Karpas-422 (cell line): ENCODE results near the gene OMA1. TPM values are rescaled to one million over a fixed set of nuclear protein-coding genes. Genes with fewer than 3 reads are reported as not detected.

Experiments
- DNase-seq: peaks from one replicate; pipeline ENCODE4 v3.0.0-alpha.2; 2015
- H2AFZ ChIP-seq: fragments of 200-600 bp; sonication (generic); 2 replicates; pipeline ENCODE4 v1.6.1; 2014; ENCODE audit warnings: antibody characterized with exemption, low read length, mixed read lengths
- H3K27ac ChIP-seq: fragments of 200-600 bp; sonication (generic); 2 replicates; pipeline ENCODE4 v1.5.1; 2014; ENCODE audit warnings: mild to moderate bottlenecking, low read length, moderate library complexity
- H3K27me3 ChIP-seq: fragments of 200-600 bp; sonication (generic); 2 replicates; pipeline ENCODE4 v1.6.1; 2014; ENCODE audit warnings: low read length, mixed read lengths
- H3K36me3 ChIP-seq: fragments of 200-600 bp; sonication (generic); 2 replicates; pipeline ENCODE4 v1.6.1; 2014; ENCODE audit warnings: low read length, mixed read lengths; ENCODE audit not compliant: insufficient read depth
- H3K4me1 ChIP-seq: fragments of 200-600 bp; sonication (generic); 2 replicates; pipeline ENCODE4 v1.6.1; 2014; ENCODE audit warnings: mild to moderate bottlenecking, low read length, mixed read lengths
- H3K4me2 ChIP-seq: fragments of 200-600 bp; sonication (generic); 2 replicates; pipeline ENCODE4 v1.6.1; 2014; ENCODE audit warnings: low read length, low read depth, mild to moderate bottlenecking; ENCODE audit not compliant: poor library complexity, severe bottlenecking
- H3K4me3 ChIP-seq: fragments of 200-600 bp; sonication (generic); 2 replicates; pipeline ENCODE4 v1.5.1; 2014; ENCODE audit warnings: mild to moderate bottlenecking, antibody characterized with exemption, low read length, mixed read lengths
- H3K79me2 ChIP-seq: fragments of 200-600 bp; sonication (generic); 2 replicates; pipeline ENCODE4 v1.6.1; 2014; ENCODE audit warnings: mild to moderate bottlenecking, low read length, mixed read lengths
- H3K9ac ChIP-seq: fragments of 200-600 bp; sonication (generic); 2 replicates; pipeline ENCODE4 v1.6.0; 2014; ENCODE audit warnings: low read length
- H3K9me2 ChIP-seq: fragments of 200-600 bp; sonication (generic), shearing (Covaris generic); replicated peaks from 2 replicates; pipeline ENCODE4 v1.6.0; 2014; ENCODE audit warnings: mild to moderate bottlenecking, low read length, moderate library complexity; ENCODE audit not compliant: insufficient read depth
- H3K9me3 ChIP-seq: fragments of 300-700, 200-600 bp; sonication (generic); 2 replicates; pipeline ENCODE4 v1.6.1; 2014; ENCODE audit warnings: low read length, mixed read lengths
- H4K20me1 ChIP-seq: fragments of 200-600 bp; sonication (generic); 2 replicates; pipeline ENCODE4 v1.6.1; 2014; ENCODE audit warnings: mild to moderate bottlenecking, antibody characterized with exemption, low read length, low read depth; ENCODE audit not compliant: insufficient read depth
- total RNA-seq: library from RNA; depleted of rRNA; stranded (reverse); fragments of >200 nt; shearing (Covaris generic); gene quantifications from 2 replicates; pipeline ENCODE4 v1.2.3, GENCODE V29; 2014; ENCODE audit warnings: low replicate concordance

The OMA1 gene
- total RNA-seq, 1 experiment from 2014 or later, result 116 TPM

DNA sequence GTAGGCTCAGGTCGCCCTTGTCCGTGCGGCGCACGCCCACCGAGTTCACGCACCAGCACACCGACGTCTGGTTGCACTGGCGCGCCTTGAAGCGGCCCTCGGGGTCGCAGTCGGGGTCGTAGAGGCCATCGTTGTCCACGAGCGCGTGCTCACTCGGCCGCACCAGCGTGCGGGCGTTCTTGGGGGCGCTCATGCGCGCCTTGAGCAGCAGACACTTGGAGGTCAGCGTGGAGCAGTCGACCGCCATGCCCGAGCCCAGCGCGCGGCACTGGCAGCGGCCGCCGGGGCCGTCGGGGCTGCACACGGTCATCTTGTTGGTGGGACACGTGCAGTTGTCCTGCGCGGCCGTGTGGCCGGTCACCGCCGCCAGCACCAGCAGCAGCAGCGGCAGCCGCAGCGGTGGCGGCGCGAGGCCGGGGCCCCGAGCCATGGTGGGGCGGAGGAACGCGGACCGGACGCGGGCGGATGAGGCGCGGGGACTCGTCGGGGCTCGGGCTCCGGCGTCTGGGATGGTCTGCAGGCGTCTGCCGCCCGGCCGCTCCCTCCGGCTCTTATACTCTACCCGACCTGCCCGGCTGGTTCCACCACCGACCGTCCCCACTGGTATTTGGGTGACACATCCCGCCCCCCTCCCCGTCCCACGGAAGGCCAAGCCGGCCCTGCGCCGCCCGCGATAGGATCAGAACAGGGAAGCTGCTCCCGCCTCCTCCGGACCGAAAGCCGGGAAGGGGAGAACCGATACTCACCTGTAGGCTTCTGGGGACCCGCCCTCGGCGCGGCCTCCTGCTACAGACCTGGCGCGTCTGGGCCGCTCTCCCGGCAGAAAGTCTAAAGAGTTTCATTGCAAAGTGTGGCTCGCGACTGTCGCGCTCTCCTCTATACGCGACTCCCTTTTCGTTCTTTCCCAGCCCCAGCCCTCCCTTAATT is 30.5 kb upstream of the OMA1 start, which contains the start of gene TACSTD2:
TSS of gene TACSTD2 (minus strand) at position 526 of the 927 bp plus-strand sequence. CDS start at position 430, 96 bp downstream.
- Histone ChIP-seq H3K79me2 (no peaks in the 10 kb centered on the region), H2AFZ (no peak within 1 kb of the TSS)

GRCh38 chr1:58576325-58576726 is 29.8 kb upstream of the OMA1 start:
- Histone ChIP-seq H3K79me2 (no peaks in the 10 kb centered on the region), H3K9me2 (no peaks in the 10 kb centered on the region), H3K4me3 (no peak overlapping the region), H3K9ac (no peak overlapping the region), H3K9me3 (no peaks in the 10 kb centered on the region), H3K27me3 (no peaks in the 10 kb centered on the region), H3K4me2 (no peak overlapping the region), H3K4me1 (no peaks in the 10 kb centered on the region), H4K20me1 (no peaks in the 10 kb centered on the region), H3K36me3 (no peaks in the 10 kb centered on the region), H2AFZ (no peak overlapping the region), H3K27ac (no peak overlapping the region)
- no peak for DNase-seq

More for the DNA sequence above, 30.5 kb upstream of the OMA1 start, which contains the start of gene TACSTD2:
- Histone ChIP-seq H3K4me2 (no peak within 1 kb of the TSS), H3K27me3 (no peaks in the 10 kb centered on the region), H3K4me3 (no peak within 1 kb of the TSS), H3K36me3 (no peaks in the 10 kb centered on the region), H3K27ac (no peak within 1 kb of the TSS), H3K9me2 (no peaks in the 10 kb centered on the region), H3K9me3 (no peaks in the 10 kb centered on the region), H3K4me1 (no peaks in the 10 kb centered on the region), H4K20me1 (no peaks in the 10 kb centered on the region), H3K9ac (no peak within 1 kb of the TSS)
- DNase-seq, result no peak

DNA sequence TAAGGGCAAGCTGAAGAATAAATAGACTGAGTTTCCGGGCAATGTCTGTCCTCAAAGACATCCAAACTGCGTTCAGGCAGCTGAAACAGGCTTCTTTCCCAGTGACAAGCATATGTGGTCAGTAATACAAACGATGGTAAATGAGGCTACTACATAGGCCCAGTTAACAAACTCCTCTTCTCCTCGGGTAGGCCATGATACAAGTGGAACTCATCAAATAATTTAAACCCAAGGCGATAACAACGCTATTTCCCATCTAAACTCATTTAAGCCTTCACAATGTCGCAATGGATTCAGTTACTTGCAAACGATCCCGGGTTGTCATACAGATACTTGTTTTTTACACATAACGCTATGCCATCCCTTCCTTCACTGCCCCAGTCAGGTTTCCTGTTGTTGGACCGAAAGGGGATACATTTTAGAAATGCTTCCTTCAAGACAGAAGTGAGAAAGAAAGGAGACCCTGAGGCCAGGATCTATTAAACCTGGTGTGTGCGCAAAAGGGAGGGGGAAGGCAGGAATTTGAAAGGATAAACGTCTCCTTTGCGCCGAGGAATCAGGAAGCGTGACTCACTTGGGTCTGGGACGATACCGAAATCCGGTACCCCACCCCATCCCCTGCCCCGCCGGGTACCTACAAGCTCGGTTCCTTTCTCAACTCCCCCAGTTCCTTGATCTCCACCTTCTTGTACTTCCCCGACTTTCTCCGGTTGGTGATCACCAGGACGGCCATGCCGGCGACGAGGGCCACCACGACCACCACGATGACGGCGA is 29.2 kb upstream of the OMA1 start:
- Histone ChIP-seq H3K4me1 (no peaks in the 10 kb centered on the region), H3K4me2 (no peak overlapping the region), H4K20me1 (no peaks in the 10 kb centered on the region), H2AFZ (no peak overlapping the region), H3K9me2 (no peaks in the 10 kb centered on the region), H3K9ac (no peak overlapping the region), H3K27me3 (no peaks in the 10 kb centered on the region), H3K4me3 (no peak overlapping the region), H3K36me3 (no peaks in the 10 kb centered on the region), H3K79me2 (no peaks in the 10 kb centered on the region), H3K27ac (no peak overlapping the region), H3K9me3 (no peaks in the 10 kb centered on the region)
- no peak for DNase-seq

DNA sequence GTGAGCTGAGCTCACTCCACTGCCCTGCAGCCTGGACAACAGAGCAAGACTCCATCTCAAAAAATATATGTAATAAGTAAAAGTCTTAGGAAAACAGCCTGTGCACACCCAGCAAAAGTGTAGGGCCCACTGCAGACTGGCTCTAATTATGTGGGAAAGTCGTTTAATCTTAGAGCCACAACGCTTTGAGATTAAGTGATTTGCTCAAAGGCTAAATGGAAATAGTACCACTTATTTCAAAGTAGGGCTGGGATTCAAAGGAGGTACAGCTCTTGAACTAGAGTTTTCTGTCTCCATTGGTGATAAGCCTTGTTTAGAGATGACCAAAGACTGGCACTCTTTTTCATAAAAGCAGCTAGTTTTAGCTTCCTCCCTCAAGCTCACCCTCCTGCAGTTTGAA is 28.3 kb upstream of the OMA1 start:
- Histone ChIP-seq H3K4me2 (no peak overlapping the region), H3K27ac (no peak overlapping the region), H3K4me3 (no peak overlapping the region), H3K27me3 (no peaks in the 10 kb centered on the region), H3K9ac (no peak overlapping the region), H3K36me3 (no peaks in the 10 kb centered on the region), H3K9me3 (no peaks in the 10 kb centered on the region), H3K9me2 (no peaks in the 10 kb centered on the region), H3K79me2 (no peaks in the 10 kb centered on the region), H3K4me1 (no peaks in the 10 kb centered on the region), H4K20me1 (no peaks in the 10 kb centered on the region), H2AFZ (no peak overlapping the region)
- DNase-seq, result no peak

DNA sequence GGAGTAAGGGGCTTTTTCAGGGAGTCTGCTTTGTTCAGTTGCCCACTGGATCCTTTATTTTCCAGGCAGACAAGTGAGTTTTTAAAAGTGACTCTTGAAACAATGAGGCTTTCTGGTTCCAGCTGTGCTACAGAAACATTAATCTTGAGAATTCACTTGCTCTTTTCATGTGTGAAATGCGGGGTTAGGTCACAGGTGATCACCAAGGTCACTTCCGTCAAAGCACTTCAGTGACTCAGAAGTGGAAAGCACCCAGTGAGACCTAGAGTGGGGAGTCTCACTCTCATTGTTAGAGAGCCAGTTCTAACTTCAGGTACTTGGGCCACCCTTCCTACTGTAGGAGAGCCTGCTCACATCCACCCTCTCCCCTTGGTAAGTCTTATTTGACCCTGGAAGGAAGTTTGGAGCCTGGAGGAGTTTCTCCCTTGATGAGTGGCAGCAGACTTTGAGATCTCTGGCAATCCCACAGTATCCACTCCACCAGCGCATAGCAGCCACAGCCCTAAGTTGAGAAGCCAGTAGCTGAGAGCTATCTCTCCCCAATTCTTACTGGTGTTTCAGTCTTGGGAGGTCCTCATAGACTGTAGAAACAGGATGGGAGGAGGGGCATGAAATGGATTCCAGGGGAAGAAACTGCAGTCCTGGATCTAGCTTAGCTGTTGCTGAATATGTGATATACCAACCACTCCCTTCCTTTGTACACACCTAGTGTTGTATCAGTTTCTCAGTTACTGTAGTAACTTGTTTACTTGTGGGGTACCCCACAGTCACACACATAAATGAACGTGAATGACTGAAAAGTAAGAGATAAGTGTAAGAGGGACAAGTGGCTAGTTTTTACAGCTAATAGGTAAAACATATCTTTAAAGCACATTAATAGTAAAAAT is 27.4 kb upstream of the OMA1 start:
- DNase-seq, result no peak

GRCh38 chr1:58573138-58573537 is 26.6 kb upstream of the OMA1 start:
- no peaks in the 10 kb centered on the region for H3K79me2 ChIP-seq
- no peaks in the 10 kb centered on the region for H3K36me3 ChIP-seq
- H4K20me1 ChIP-seq, result no peaks in the 10 kb centered on the region
- no peaks in the 10 kb centered on the region for H3K9me3 ChIP-seq
- H3K27ac ChIP-seq, result no peak overlapping the region
- no peak overlapping the region for H2AFZ ChIP-seq
- H3K27me3 ChIP-seq, result no peaks in the 10 kb centered on the region
- no peak overlapping the region for H3K4me2 ChIP-seq
- DNase-seq, result no peak
- H3K4me3 ChIP-seq, result no peak overlapping the region
- H3K4me1 ChIP-seq, result no peaks in the 10 kb centered on the region
- no peak overlapping the region for H3K9ac ChIP-seq
- no peaks in the 10 kb centered on the region for H3K9me2 ChIP-seq

More for the DNA sequence above, 27.4 kb upstream of the OMA1 start:
- H3K4me2 ChIP-seq, result no peak overlapping the region
- no peaks in the 10 kb centered on the region for H3K36me3 ChIP-seq
- H3K9me3 ChIP-seq, result no peaks in the 10 kb centered on the region
- H3K9me2 ChIP-seq, result no peaks in the 10 kb centered on the region
- H3K27ac ChIP-seq, result no peak overlapping the region
- no peak overlapping the region for H2AFZ ChIP-seq
- H3K4me1 ChIP-seq, result no peaks in the 10 kb centered on the region
- H4K20me1 ChIP-seq, result no peaks in the 10 kb centered on the region
- no peaks in the 10 kb centered on the region for H3K27me3 ChIP-seq
- no peaks in the 10 kb centered on the region for H3K79me2 ChIP-seq
- no peak overlapping the region for H3K9ac ChIP-seq
- H3K4me3 ChIP-seq, result no peak overlapping the region

DNA sequence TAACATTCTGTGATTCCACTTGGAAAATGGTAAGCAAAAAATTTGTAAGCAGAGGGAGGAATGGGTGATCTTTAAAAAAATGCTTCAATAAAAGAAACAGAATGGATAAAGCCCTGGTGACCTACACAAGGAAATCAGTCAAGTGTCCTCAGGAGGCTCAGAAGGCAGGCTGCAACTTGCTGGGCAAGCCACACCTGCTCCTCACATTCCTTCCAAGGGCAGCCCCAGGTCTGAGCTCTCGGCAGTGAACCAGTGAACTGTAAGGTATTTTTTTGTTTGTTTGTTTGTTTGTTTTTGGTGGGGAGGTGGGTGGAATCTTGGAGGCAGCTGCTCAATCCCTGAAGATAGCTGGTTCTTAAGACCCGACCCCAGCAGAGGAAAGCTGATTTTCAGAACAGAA is 26.2 kb upstream of the OMA1 start:
- Histone ChIP-seq H3K79me2 (no peaks in the 10 kb centered on the region), H4K20me1 (no peaks in the 10 kb centered on the region), H2AFZ (no peak overlapping the region), H3K9ac (no peak overlapping the region), H3K9me2 (no peaks in the 10 kb centered on the region), H3K4me1 (no peaks in the 10 kb centered on the region), H3K27ac (no peak overlapping the region), H3K27me3 (no peaks in the 10 kb centered on the region), H3K9me3 (no peaks in the 10 kb centered on the region), H3K4me2 (no peak overlapping the region), H3K4me3 (no peak overlapping the region), H3K36me3 (no peaks in the 10 kb centered on the region)
- no peak for DNase-seq
